Bronchial epithelial cell (primary cell): Measurements from ENCODE around the gene EPHB6. TPM values are rescaled to one million over a fixed set of nuclear protein-coding genes. Genes with fewer than 3 reads are reported as not detected.

Source experiments
- DNase-seq: peaks from one replicate; pipeline ENCODE4 v3.0.0-alpha.2; 2010; ENCODE audit warnings: low read depth
- FAIRE-seq: peaks from 2 replicates; lab custom pipeline; 2011; peaks lifted over from hg19 to GRCh38; lab: Jason Lieb, UNC
- H3K27me3 ChIP-seq: 2 replicates; pipeline ENCODE4 v1.5.1; 2011; ENCODE audit warnings: low read length; ENCODE audit not compliant: control insufficient read depth, insufficient read depth
- H3K36me3 ChIP-seq: 2 replicates; pipeline ENCODE4 v1.5.1; 2011; ENCODE audit warnings: low read length; ENCODE audit not compliant: control insufficient read depth, insufficient read depth
- H3K4me3 ChIP-seq: 2 replicates; pipeline ENCODE4 v1.5.1; 2011; ENCODE audit warnings: mild to moderate bottlenecking, low read depth, low read length, control low read depth
- CTCF ChIP-seq: IDR thresholded peaks from 2 replicates; pipeline ENCODE4 v1.5.1; 2011; ENCODE audit warnings: mild to moderate bottlenecking, moderate library complexity, low read length, control low read depth, inconsistent platforms; ENCODE audit not compliant: insufficient read depth, severe bottlenecking
- total RNA-seq: library from RNA; depleted of rRNA; stranded (reverse); fragments of >200 nt; gene quantifications from 2 replicates; pipeline ENCODE4 v1.2.1, GENCODE V29; 2014

The EPHB6 gene
- total RNA-seq, 1 donor from 2014 or later = under 0.01 TPM

DNA sequence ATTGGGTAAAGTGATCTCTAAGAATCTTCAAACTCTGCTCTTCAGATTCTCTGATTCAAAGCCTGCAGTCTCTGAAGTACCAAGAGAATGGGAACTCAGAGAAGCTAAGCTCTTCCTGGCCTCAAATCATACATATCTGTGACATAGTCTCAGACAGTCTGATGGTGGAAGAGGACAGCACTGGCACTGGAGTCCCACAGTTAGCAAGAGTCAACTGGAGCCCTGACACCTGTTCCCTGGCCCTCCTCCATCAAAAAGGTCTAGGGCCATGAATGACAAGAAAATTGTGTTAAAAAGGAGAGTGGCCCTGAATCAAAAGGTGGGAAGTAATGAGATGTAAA, 46.4 kb upstream of the EPHB6 start:
- no peak overlapping the region for H3K4me3 ChIP-seq
- FAIRE-seq (no peak), DNase-seq (no peak)
- no peaks in the 10 kb centered on the region for H3K27me3 ChIP-seq
- no peaks in the 10 kb centered on the region for H3K36me3 ChIP-seq
- TF ChIP-seq CTCF = no peak

DNA sequence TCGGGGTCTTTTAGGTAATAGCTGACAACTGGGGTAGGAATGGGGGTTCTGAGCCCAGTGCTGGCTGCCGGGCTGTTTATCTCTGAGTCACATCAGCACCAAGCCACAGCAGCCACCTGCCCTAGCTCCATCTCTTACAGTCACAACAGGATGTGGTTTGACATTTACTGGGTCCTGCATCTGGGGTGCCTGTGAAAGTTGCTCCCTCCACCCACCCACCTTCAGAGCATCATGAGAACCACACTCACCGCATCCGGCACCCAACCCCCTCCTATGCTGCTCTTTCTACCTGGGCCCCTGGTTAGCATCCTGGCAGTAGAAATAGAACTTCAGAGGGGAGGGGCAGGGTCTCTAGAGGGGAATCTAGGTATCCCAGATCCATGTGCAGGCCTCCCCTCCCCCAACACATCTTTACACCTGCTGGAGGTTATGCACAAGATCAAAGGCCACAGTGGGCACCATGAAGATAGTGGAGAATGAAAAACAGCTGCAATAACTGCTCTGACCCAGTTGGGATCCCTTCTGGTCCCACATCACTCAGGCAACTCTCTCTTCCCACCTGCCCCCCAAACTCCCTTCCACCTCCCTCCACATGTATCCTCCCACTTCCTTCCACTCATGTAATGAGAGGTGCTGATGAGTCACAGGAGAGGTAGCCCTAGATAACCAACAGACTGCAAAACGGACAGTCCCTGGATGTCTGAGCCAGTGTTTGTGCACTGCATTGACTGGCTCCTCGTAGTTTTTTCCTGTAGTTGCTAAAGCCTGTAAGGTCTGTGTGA, 45.9 kb upstream of the EPHB6 start:
- FAIRE-seq (no peak), DNase-seq (peak; percentile 59)
- TF ChIP-seq CTCF = no peak
- no peaks in the 10 kb centered on the region for H3K36me3 ChIP-seq
- no peak overlapping the region for H3K4me3 ChIP-seq
- H3K27me3 ChIP-seq = no peaks in the 10 kb centered on the region

DNA sequence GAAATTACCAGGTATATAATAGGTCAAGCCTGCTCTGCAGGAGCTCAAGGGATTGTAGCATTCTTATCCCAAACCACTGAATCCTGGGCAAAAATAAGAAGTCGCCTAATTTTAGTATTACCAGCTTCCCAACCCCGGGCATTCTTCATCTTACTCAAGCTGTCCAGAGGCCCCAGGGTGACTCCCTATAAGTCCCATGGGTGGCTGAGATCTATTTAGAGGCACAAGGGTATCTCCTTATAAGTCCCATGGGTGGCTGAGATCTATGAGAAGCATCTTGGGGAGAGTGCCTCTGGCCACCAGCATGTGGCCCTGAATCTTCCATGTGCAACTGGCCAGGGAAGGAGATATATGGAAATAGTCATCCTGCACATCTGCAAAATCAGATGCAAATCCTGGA, 45.2 kb upstream of the EPHB6 start:
- H3K4me3 ChIP-seq = no peak overlapping the region
- DNase-seq = no peak
- no peaks in the 10 kb centered on the region for H3K27me3 ChIP-seq
- no peaks in the 10 kb centered on the region for H3K36me3 ChIP-seq
- no peak for FAIRE-seq
- no peak for TF ChIP-seq CTCF

GRCh38 chr7:142811154-142811737, 43.6 kb upstream of the EPHB6 start:
- Histone ChIP-seq H3K36me3 (no peaks in the 10 kb centered on the region), H3K4me3 (no peak overlapping the region), H3K27me3 (peaks cover 2% of the 10 kb centered on the region)
- TF ChIP-seq CTCF = peak; percentile 44
- peak; percentile 40 for DNase-seq
- FAIRE-seq = no peak

- Histone ChIP-seq H3K27me3 (peaks cover 2% of the 10 kb centered on the region), H3K4me3 (no peak overlapping the region), H3K36me3 (no peaks in the 10 kb centered on the region)
- FAIRE-seq (no peak), DNase-seq (no peak)
- no peak for TF ChIP-seq CTCF
These were observed 42.2 kb upstream of the EPHB6 start for GRCh38 chr7:142812437-142813215.
